ENCODE measurements around the gene MCF2L2. TPM values are rescaled to one million over a fixed set of nuclear protein-coding genes. Genes with fewer than 3 reads are reported as not detected.

Gene MCF2L2
- total RNA-seq, 4 donors from 2014 or later: 0.61 to 2.9 (median 1.3) TPM

GRCh38 chr3:183327343-183327742 is 101.1 kb downstream of the MCF2L2 start:
- Histone ChIP-seq H3K36me3 (no peaks in the 10 kb centered on the region), H3K27me3 (no peaks in the 10 kb centered on the region), H3K4me3 (no peak overlapping the region), H3K4me1 (no peaks in the 10 kb centered on the region), H3K27ac (no peak overlapping the region), H3K9me3 (no peaks in the 10 kb centered on the region)
- 76 to 79% methylated on average over 5 of the region's 5 CpGs for WGBS, 2 donors
- intact Hi-C loops (cut with DNase I): no loop called here
- no peak for TF ChIP-seq CTCF (IDR thresholded peaks at IDR 0.05)
- no peak for TF ChIP-seq POLR2A (IDR thresholded peaks at IDR 0.05)
- DNase-seq: no peak

GRCh38 chr3:183324083-183324482 is 104.3 kb downstream of the MCF2L2 start:
- DNase-seq: no peak
- no peaks in the 10 kb centered on the region for H3K4me1 ChIP-seq
- no peaks in the 10 kb centered on the region for H3K9me3 ChIP-seq
- no peak for TF ChIP-seq CTCF (IDR thresholded peaks at IDR 0.05)
- TF ChIP-seq POLR2A (IDR thresholded peaks at IDR 0.05): no peak
- no peaks in the 10 kb centered on the region for H3K36me3 ChIP-seq
- no peak overlapping the region for H3K4me3 ChIP-seq
- no peak overlapping the region for H3K27ac ChIP-seq
- H3K27me3 ChIP-seq: no peaks in the 10 kb centered on the region
- WGBS, 2 donors: 88 to 89% methylated on average over 5 of the region's 5 CpGs
- intact Hi-C loops (cut with DNase I): no loop called here

GRCh38 chr3:183319371-183319770 is 109.0 kb downstream of the MCF2L2 start:
- DNase-seq: no peak
- Histone ChIP-seq H3K27me3 (no peaks in the 10 kb centered on the region), H3K4me3 (no peak overlapping the region), H3K9me3 (no peaks in the 10 kb centered on the region), H3K36me3 (no peaks in the 10 kb centered on the region), H3K4me1 (peaks cover 0 to 21% (median 2%) of the 10 kb centered on the region in 3 donors), H3K27ac (no peak overlapping the region)
- intact Hi-C loops (cut with DNase I): no loop called here
- TF ChIP-seq CTCF (IDR thresholded peaks at IDR 0.05) (no peak), POLR2A (IDR thresholded peaks at IDR 0.05) (no peak)

GRCh38 chr3:183318877-183319276 is 109.5 kb downstream of the MCF2L2 start:
- Histone ChIP-seq H3K27ac (peak overlapping the region in 2 of 4 donors; percentile 57 to 77), H3K36me3 (no peaks in the 10 kb centered on the region), H3K4me3 (no peak overlapping the region), H3K27me3 (no peaks in the 10 kb centered on the region), H3K9me3 (no peaks in the 10 kb centered on the region), H3K4me1 (peaks cover 0 to 21% (median 2%) of the 10 kb centered on the region in 3 donors)
- DNase-seq: no peak
- intact Hi-C loops (cut with DNase I): no loop called here
- 60 to 69% methylated on average over 5 of the region's 5 CpGs for WGBS, 2 donors
- TF ChIP-seq POLR2A (IDR thresholded peaks at IDR 0.05) (no peak), CTCF (IDR thresholded peaks at IDR 0.05) (no peak)

GRCh38 chr3:183317886-183318865 is 110.2 kb downstream of the MCF2L2 start:
- Histone ChIP-seq H3K9me3 (no peaks in the 10 kb centered on the region), H3K27ac (peak overlapping the region; percentile 18 to 77 (median 58)), H3K27me3 (no peaks in the 10 kb centered on the region), H3K4me1 (peaks cover 0 to 21% (median 2%) of the 10 kb centered on the region in 3 donors), H3K4me3 (no peak overlapping the region), H3K36me3 (no peaks in the 10 kb centered on the region)
- intact Hi-C loops (cut with DNase I): no loop called here
- 77 to 81% methylated on average over 5 to 9 of the region's 10 CpGs for WGBS, 2 donors
- DNase-seq: no peak
- no peak for TF ChIP-seq POLR2A (IDR thresholded peaks at IDR 0.05)
- TF ChIP-seq CTCF (IDR thresholded peaks at IDR 0.05): no peak
